WTC11 (cell line): ENCODE measurements around the gene RNF7. TPM values are rescaled to one million over a fixed set of nuclear protein-coding genes. Genes with fewer than 3 reads are reported as not detected.

ENCODE experiments used
- ATAC-seq: fragments of 200-7000 bp; cut with Tn5 transposase; 2 replicates; pipeline ENCODE4 v1.10.0; 2021; ENCODE audit warnings: mild to moderate bottlenecking, moderate library complexity
- CTCF ChIA-PET: fragments of 300-600 bp; sonication (Branson Sonifier 250); formaldehyde crosslinking; loops from one replicate; lab custom pipeline; 2021; ENCODE audit warnings: antibody characterized with exemption; lab: Charles Lee
- POLR2A ChIA-PET: fragments of 350-600 bp; sonication (Branson Sonifier 250); formaldehyde crosslinking; loops from one replicate; lab custom pipeline; 2021; ENCODE audit warnings: antibody characterized with exemption; lab: Charles Lee
- DNase-seq: peaks from one replicate; pipeline ENCODE4 v3.0.0; 2021; ENCODE audit warnings: low spot score
- H3K27ac Mint-ChIP-seq: 2 replicates; pipeline ENCODE4 v1.8.0; 2021; ENCODE audit warnings: mixed read lengths
- H3K27me3 Mint-ChIP-seq: 2 replicates; pipeline ENCODE4 v1.8.0; 2021; ENCODE audit warnings: low read depth, mild to moderate bottlenecking, moderate library complexity, mixed read lengths
- H3K36me3 Mint-ChIP-seq: 2 replicates; pipeline ENCODE4 v1.8.0; 2021; ENCODE audit warnings: mixed read lengths
- H3K4me1 Mint-ChIP-seq: 2 replicates; pipeline ENCODE4 v1.8.0; 2022; ENCODE audit warnings: mixed read lengths
- H3K4me3 Mint-ChIP-seq: 2 replicates; pipeline ENCODE4 v1.8.0; 2021; ENCODE audit warnings: mild to moderate bottlenecking, moderate library complexity, mixed read lengths
- H3K9me3 Mint-ChIP-seq: 2 replicates; pipeline ENCODE4 v1.8.0; 2021; ENCODE audit warnings: mixed read lengths
- ATF2 ChIP-seq: sonication (generic); formaldehyde crosslinking; IDR thresholded peaks from 2 replicates; pipeline ENCODE4 v1.8.1; 2022; ENCODE audit warnings: low read depth, missing genetic modification reagents, borderline replicate concordance
- FOXK1 ChIP-seq: sonication (generic); formaldehyde crosslinking; IDR thresholded peaks from 2 replicates; pipeline ENCODE4 v1.8.0; 2022; ENCODE audit warnings: mild to moderate bottlenecking, moderate library complexity, missing genetic modification reagents
- NFATC4 ChIP-seq: fragments of 250-450 bp; sonication (Bioruptor Pico); IDR thresholded peaks from 2 replicates; pipeline ENCODE4 v1.9.0; 2021; ENCODE audit warnings: mild to moderate bottlenecking
- NR1H2 ChIP-seq: sonication (generic); formaldehyde crosslinking; IDR thresholded peaks from 2 replicates; pipeline ENCODE4 v1.9.0; 2021; ENCODE audit warnings: mild to moderate bottlenecking, moderate library complexity, missing genetic modification reagents
- PRDM15 ChIP-seq: sonication (generic); formaldehyde crosslinking; IDR thresholded peaks from 2 replicates; pipeline ENCODE4 v1.8.0; 2022; ENCODE audit warnings: missing genetic modification reagents
- RORB ChIP-seq: fragments of 250-450 bp; sonication (Bioruptor Pico); IDR thresholded peaks from 2 replicates; pipeline ENCODE4 v1.9.0; 2021; ENCODE audit warnings: mild to moderate bottlenecking
- SMAD3 ChIP-seq: sonication (generic); formaldehyde crosslinking; IDR thresholded peaks from 2 replicates; pipeline ENCODE4 v1.8.0; 2022; ENCODE audit warnings: missing genetic modification reagents, mild to moderate bottlenecking, borderline replicate concordance
- TEAD1 ChIP-seq: sonication (generic); formaldehyde crosslinking; IDR thresholded peaks from 2 replicates; pipeline ENCODE4 v1.8.0; 2022; ENCODE audit warnings: mild to moderate bottlenecking, missing genetic modification reagents
- TEAD4 ChIP-seq: sonication (generic); formaldehyde crosslinking; IDR thresholded peaks from 2 replicates; pipeline ENCODE4 v1.8.0; 2022; ENCODE audit warnings: mild to moderate bottlenecking, missing genetic modification reagents
- TP53 ChIP-seq: sonication (generic); formaldehyde crosslinking; IDR thresholded peaks from 2 replicates; pipeline ENCODE4 v1.8.1; 2023; ENCODE audit warnings: mild to moderate bottlenecking, missing genetic modification reagents
- ZNF121 ChIP-seq: sonication (generic); formaldehyde crosslinking; IDR thresholded peaks from 2 replicates; pipeline ENCODE4 v1.8.0; 2023; ENCODE audit warnings: missing genetic modification reagents
- ZNF532 ChIP-seq: fragments of 250-450 bp; sonication (Bioruptor Pico); IDR thresholded peaks from 2 replicates; pipeline ENCODE4 v1.9.0; 2021; ENCODE audit warnings: mild to moderate bottlenecking, borderline replicate concordance
- total RNA-seq: library from RNA; stranded (reverse); gene quantifications from 3 replicates; pipeline ENCODE4 v1.2.3, GENCODE V29; 2021
- TF ChIP-seq, protein P1 (sequence below): sonication (generic); formaldehyde crosslinking; conservative IDR thresholded peaks from 2 replicates; pipeline ENCODE4 v1.8.1; 2022; ENCODE audit warnings: mild to moderate bottlenecking, missing genetic modification reagents
- TF ChIP-seq, protein P2 (sequence below): sonication (generic); formaldehyde crosslinking; IDR thresholded peaks from 2 replicates; pipeline ENCODE4 v1.8.0; 2023; ENCODE audit warnings: mild to moderate bottlenecking, missing genetic modification reagents

Gene RNF7
- total RNA-seq, 1 experiment from 2014 or later, result 133 TPM

- TF ChIP-seq ZNF121, result no peak
- no peak for TF ChIP-seq FOXK1 (CRISPR knock-in tag)
- no peak for TF ChIP-seq SMAD3 (CRISPR knock-in tag)
- TF ChIP-seq NFATC4 (CRISPR knock-in tag), result no peak
- TF ChIP-seq ZNF532 (CRISPR knock-in tag), result no peak
- no peak for TF ChIP-seq ATF2 (CRISPR knock-in tag)
- no peak for TF ChIP-seq TEAD4 (CRISPR knock-in tag)
- TF ChIP-seq PRDM15 (CRISPR knock-in tag), result no peak
- no peak for TF ChIP-seq NR1H2 (CRISPR knock-in tag)
- TF ChIP-seq, protein P1, sequence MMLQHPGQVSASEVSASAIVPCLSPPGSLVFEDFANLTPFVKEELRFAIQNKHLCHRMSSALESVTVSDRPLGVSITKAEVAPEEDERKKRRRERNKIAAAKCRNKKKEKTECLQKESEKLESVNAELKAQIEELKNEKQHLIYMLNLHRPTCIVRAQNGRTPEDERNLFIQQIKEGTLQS, result no peak
These were observed 829 bp downstream of the RNF7 start (continued) for GRCh38 chr3:141738891-141739363.

- peaks cover 19% of the 10 kb centered on the region for H3K36me3 Mint-ChIP-seq
- TF ChIP-seq TEAD1 (no peak), TP53 (no peak), TEAD4 (CRISPR knock-in tag) (no peak), RORB (no peak)
- TF ChIP-seq, protein P2, sequence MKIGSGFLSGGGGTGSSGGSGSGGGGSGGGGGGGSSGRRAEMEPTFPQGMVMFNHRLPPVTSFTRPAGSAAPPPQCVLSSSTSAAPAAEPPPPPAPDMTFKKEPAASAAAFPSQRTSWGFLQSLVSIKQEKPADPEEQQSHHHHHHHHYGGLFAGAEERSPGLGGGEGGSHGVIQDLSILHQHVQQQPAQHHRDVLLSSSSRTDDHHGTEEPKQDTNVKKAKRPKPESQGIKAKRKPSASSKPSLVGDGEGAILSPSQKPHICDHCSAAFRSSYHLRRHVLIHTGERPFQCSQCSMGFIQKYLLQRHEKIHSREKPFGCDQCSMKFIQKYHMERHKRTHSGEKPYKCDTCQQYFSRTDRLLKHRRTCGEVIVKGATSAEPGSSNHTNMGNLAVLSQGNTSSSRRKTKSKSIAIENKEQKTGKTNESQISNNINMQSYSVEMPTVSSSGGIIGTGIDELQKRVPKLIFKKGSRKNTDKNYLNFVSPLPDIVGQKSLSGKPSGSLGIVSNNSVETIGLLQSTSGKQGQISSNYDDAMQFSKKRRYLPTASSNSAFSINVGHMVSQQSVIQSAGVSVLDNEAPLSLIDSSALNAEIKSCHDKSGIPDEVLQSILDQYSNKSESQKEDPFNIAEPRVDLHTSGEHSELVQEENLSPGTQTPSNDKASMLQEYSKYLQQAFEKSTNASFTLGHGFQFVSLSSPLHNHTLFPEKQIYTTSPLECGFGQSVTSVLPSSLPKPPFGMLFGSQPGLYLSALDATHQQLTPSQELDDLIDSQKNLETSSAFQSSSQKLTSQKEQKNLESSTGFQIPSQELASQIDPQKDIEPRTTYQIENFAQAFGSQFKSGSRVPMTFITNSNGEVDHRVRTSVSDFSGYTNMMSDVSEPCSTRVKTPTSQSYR (CRISPR knock-in tag), result no peak
- peak overlapping the region; percentile 96 for H3K4me3 Mint-ChIP-seq
- POLR2A ChIA-PET, result no interaction called here
- H3K27ac Mint-ChIP-seq, result 0 out of 2 replicates have a peak overlapping the region, but pooled peaks have one; percentile 96
- H3K9me3 Mint-ChIP-seq, result no peaks in the 10 kb centered on the region
- CTCF ChIA-PET, result interaction anchor here (1.0 kb wide), 1 partner anchor 135 kb away, joined by 3 read pairs; no protein-coding TSS in a partner anchor
- no peaks in the 10 kb centered on the region for H3K27me3 Mint-ChIP-seq
- ATAC-seq (no peak), DNase-seq (no peak)
- peaks cover 21% of the 10 kb centered on the region for H3K4me1 Mint-ChIP-seq
These were observed 1.6 kb downstream of the RNF7 start for GRCh38 chr3:141739731-141740130.
